ENCODE measurements around the gene SRSF1.

SRSF1 gene

GRCh38 chr17:57966246-57966645 is 40.8 kb downstream of the SRSF1 start:
- no peak overlapping the region for H3K9ac ChIP-seq (ENCODE audit: low read depth, low read length)
- H3K27ac ChIP-seq (ENCODE audit: low read length) = no peak overlapping the region
- H3K36me3 ChIP-seq (ENCODE audit: insufficient read depth, low read length) = no peaks in the 10 kb centered on the region
- H4K20me1 ChIP-seq (ENCODE audit: insufficient read depth, low read length) = no peaks in the 10 kb centered on the region
- H3K9me3 ChIP-seq (ENCODE audit: insufficient read depth, low read length, severe bottlenecking) = no peaks in the 10 kb centered on the region
- H2AFZ ChIP-seq (ENCODE audit: low read depth, low read length) = no peak overlapping the region
- H3K79me2 ChIP-seq (ENCODE audit: insufficient read depth, low read length) = no peaks in the 10 kb centered on the region
- DNase-seq = no peak
- H3K4me2 ChIP-seq (ENCODE audit: insufficient read depth, low read length) = no peak overlapping the region
- TF ChIP-seq EZH2 (IDR thresholded peaks at IDR 0.05; ENCODE audit: borderline replicate concordance, low read depth, low read length, severe bottlenecking) (no peak), CTCF (IDR thresholded peaks at IDR 0.05; ENCODE audit: borderline replicate concordance, extremely low read depth, low read length, poor library complexity, severe bottlenecking) (no peak)
- no peaks in the 10 kb centered on the region for H3K4me1 ChIP-seq (ENCODE audit: insufficient read depth, low read length)
- peaks cover 8% of the 10 kb centered on the region for H3K27me3 ChIP-seq (ENCODE audit: insufficient read depth, low read length, poor library complexity)
- no peak overlapping the region for H3K4me3 ChIP-seq (ENCODE audit: low read depth in 1 of 2, low read length in 2 of 2)
- ATAC-seq (ENCODE audit: insufficient read depth, low read depth) = no peak

GRCh38 chr17:57965521-57966160 is 41.4 kb downstream of the SRSF1 start:
- ATAC-seq (ENCODE audit: insufficient read depth, low read depth) (no peak), DNase-seq (no peak)
- Histone ChIP-seq H3K27me3 (ENCODE audit: insufficient read depth, low read length, poor library complexity) (peaks cover 12% of the 10 kb centered on the region), H3K79me2 (ENCODE audit: insufficient read depth, low read length) (no peaks in the 10 kb centered on the region), H2AFZ (ENCODE audit: low read depth, low read length) (no peak overlapping the region), H4K20me1 (ENCODE audit: insufficient read depth, low read length) (no peaks in the 10 kb centered on the region), H3K27ac (ENCODE audit: low read length) (no peak overlapping the region), H3K4me2 (ENCODE audit: insufficient read depth, low read length) (no peak overlapping the region), H3K4me1 (ENCODE audit: insufficient read depth, low read length) (no peaks in the 10 kb centered on the region), H3K4me3 (ENCODE audit: low read depth in 1 of 2, low read length in 2 of 2) (no peak overlapping the region), H3K36me3 (ENCODE audit: insufficient read depth, low read length) (no peaks in the 10 kb centered on the region), H3K9ac (ENCODE audit: low read depth, low read length) (no peak overlapping the region), H3K9me3 (ENCODE audit: insufficient read depth, low read length, severe bottlenecking) (no peaks in the 10 kb centered on the region)
- TF ChIP-seq EZH2 (IDR thresholded peaks at IDR 0.05; ENCODE audit: borderline replicate concordance, low read depth, low read length, severe bottlenecking) = no peak
- TF ChIP-seq CTCF (IDR thresholded peaks at IDR 0.05; ENCODE audit: borderline replicate concordance, extremely low read depth, low read length, poor library complexity, severe bottlenecking) = no peak

GRCh38 chr17:57963149-57963511 is 43.9 kb downstream of the SRSF1 start:
- H3K36me3 ChIP-seq (ENCODE audit: insufficient read depth, low read length) = no peaks in the 10 kb centered on the region
- DNase-seq = no peak
- no peak overlapping the region for H3K4me2 ChIP-seq (ENCODE audit: insufficient read depth, low read length)
- no peak for TF ChIP-seq CTCF (IDR thresholded peaks at IDR 0.05; ENCODE audit: borderline replicate concordance, extremely low read depth, low read length, poor library complexity, severe bottlenecking)
- TF ChIP-seq EZH2 (IDR thresholded peaks at IDR 0.05; ENCODE audit: borderline replicate concordance, low read depth, low read length, severe bottlenecking) = no peak
- H3K79me2 ChIP-seq (ENCODE audit: insufficient read depth, low read length) = no peaks in the 10 kb centered on the region
- no peak for ATAC-seq (ENCODE audit: insufficient read depth, low read depth)
- H3K9me3 ChIP-seq (ENCODE audit: insufficient read depth, low read length, severe bottlenecking) = no peaks in the 10 kb centered on the region
- no peak overlapping the region for H3K27ac ChIP-seq (ENCODE audit: low read length)
- H2AFZ ChIP-seq (ENCODE audit: low read depth, low read length) = no peak overlapping the region
- no peak overlapping the region for H3K4me3 ChIP-seq (ENCODE audit: low read depth in 1 of 2, low read length in 2 of 2)
- no peak overlapping the region for H3K9ac ChIP-seq (ENCODE audit: low read depth, low read length)
- H4K20me1 ChIP-seq (ENCODE audit: insufficient read depth, low read length) = no peaks in the 10 kb centered on the region
- H3K27me3 ChIP-seq (ENCODE audit: insufficient read depth, low read length, poor library complexity) = peaks cover 17% of the 10 kb centered on the region
- H3K4me1 ChIP-seq (ENCODE audit: insufficient read depth, low read length) = no peaks in the 10 kb centered on the region

Measured in DND-41 (cell line).